Mononuclear cell (primary cell): ENCODE data around the gene GALNT18. TPM values are rescaled to one million over a fixed set of nuclear protein-coding genes. Genes with fewer than 3 reads are reported as not detected.

Experiments used
- H3K27me3 ChIP-seq: 2 replicates; pipeline ENCODE4 v1.6.0; 2011; ENCODE audit warnings: low read length, control low read depth; ENCODE audit not compliant: insufficient read depth
- H3K4me1 ChIP-seq: 2 replicates; pipeline ENCODE4 v1.5.1; 2011; ENCODE audit warnings: mild to moderate bottlenecking, low read length, control low read depth; ENCODE audit not compliant: insufficient read depth
- H3K4me3 ChIP-seq: 2 replicates; pipeline ENCODE4 v1.5.1; 2011; ENCODE audit warnings: mild to moderate bottlenecking, low read length, moderate library complexity
- H3K9me3 ChIP-seq: 2 replicates; pipeline ENCODE4 v1.5.1; 2011; ENCODE audit warnings: low read depth, mild to moderate bottlenecking, control low read depth, low read length
- total RNA-seq: library from RNA; depleted of rRNA; stranded (reverse); fragments of >200 nt; gene quantifications from one replicate; pipeline ENCODE4 v1.2.3, GENCODE V29; 2012

Gene GALNT18
- total RNA-seq, 1 donor, result 0.21 TPM

DNA sequence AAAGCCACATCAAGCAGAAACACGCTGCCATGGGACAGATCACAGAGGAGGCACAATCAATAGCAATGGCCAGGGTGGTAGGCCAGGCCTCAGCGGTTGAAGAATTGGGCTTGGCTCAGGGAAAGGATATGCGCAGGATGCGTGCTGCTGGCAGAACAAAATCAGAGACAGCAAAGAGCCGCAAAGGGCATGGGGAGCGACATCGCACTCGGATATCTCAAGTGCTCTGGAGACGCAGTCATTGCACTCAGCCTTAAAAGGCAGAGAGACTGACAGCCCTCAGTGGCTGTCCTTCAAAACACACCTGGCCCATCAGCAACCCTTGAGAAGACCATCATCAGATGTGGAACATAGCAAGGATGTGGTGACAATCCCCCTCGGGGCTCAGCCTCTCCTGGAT, 319.2 kb downstream of the GALNT18 start:
- no peaks in the 10 kb centered on the region for H3K9me3 ChIP-seq
- H3K4me1 ChIP-seq, result no peaks in the 10 kb centered on the region
- no peak overlapping the region for H3K4me3 ChIP-seq
- H3K27me3 ChIP-seq, result no peaks in the 10 kb centered on the region

DNA sequence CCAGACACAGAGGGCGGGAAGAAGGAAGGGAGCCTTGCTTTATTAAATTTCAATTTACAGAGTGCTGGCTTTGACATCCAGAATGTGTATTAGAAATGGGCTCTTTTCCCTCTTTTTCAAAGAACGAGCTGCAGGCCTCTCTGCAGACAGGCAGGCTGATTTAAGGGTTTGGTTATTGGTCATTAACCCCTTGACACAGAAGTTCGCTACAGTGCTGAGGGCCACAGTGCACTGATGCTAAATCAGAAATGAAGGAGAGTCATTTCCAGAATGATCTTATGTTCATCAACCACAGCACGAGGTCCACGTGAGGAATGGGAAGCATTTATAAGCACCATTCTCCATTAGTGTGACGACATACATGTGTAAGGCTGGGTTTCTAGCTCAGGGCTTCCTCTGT, 320.6 kb downstream of the GALNT18 start:
- H3K4me3 ChIP-seq, result no peak overlapping the region
- H3K27me3 ChIP-seq, result no peaks in the 10 kb centered on the region
- no peaks in the 10 kb centered on the region for H3K9me3 ChIP-seq
- H3K4me1 ChIP-seq, result no peaks in the 10 kb centered on the region

DNA sequence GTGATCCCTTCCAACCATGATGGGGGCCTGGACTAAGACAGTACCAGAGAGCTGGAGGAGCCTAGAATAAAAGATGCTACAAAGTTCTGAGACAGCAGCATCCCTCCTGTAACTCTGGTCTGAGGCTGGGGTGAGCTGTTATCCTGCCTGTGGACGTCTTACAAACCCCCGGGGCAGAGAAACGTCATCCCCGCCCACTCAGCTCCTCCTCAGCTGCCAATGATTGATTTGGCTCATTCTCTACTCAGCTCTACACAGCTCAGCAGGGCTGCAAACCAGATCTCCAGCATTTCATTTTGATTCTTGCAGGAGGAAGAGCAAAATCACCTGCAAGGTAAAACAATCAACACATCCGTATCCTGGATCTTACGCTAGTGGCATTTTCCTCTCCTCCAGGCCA, 324.2 kb downstream of the GALNT18 start:
- Histone ChIP-seq H3K4me1 (no peaks in the 10 kb centered on the region), H3K27me3 (no peaks in the 10 kb centered on the region), H3K4me3 (no peak overlapping the region), H3K9me3 (no peaks in the 10 kb centered on the region)

DNA sequence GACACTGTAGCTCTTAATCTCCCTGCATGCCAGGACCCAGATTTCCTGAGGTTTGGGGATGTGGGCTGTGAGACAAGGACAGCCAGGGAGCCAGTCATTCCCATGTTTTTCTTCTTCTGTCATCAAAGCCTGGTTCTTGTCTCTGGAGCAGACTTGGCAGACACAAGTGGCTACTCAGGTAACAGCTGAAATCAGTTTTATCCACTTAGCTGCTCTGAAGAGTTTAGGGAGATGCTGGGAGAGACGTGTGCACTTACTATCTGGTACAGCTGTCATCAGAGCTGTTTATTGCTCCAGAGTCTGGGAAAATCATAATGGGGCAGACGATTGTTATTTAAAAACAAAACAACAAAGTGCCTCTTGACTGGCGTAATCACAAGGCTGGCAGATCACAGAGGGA, 325.4 kb downstream of the GALNT18 start:
- H3K4me1 ChIP-seq, result no peaks in the 10 kb centered on the region
- H3K27me3 ChIP-seq, result no peaks in the 10 kb centered on the region
- no peaks in the 10 kb centered on the region for H3K9me3 ChIP-seq
- H3K4me3 ChIP-seq, result no peak overlapping the region

DNA sequence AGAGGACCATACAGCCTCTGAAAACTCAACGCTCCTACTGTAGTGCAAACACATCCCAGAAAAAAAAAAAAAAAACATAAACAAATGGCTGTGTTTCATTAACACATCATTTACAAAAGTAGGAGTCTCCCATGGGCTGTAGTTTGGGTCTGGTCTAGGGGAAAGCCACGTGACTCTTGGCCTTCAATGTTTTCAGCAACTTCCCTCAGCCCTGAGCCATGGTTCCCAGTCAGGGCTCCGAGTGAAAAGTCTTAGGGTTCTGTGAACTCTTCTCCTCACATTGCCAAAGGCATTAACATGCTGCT, 327.3 kb downstream of the GALNT18 start:
- Histone ChIP-seq H3K27me3 (no peaks in the 10 kb centered on the region), H3K4me1 (no peaks in the 10 kb centered on the region), H3K9me3 (no peaks in the 10 kb centered on the region), H3K4me3 (no peak overlapping the region)

DNA sequence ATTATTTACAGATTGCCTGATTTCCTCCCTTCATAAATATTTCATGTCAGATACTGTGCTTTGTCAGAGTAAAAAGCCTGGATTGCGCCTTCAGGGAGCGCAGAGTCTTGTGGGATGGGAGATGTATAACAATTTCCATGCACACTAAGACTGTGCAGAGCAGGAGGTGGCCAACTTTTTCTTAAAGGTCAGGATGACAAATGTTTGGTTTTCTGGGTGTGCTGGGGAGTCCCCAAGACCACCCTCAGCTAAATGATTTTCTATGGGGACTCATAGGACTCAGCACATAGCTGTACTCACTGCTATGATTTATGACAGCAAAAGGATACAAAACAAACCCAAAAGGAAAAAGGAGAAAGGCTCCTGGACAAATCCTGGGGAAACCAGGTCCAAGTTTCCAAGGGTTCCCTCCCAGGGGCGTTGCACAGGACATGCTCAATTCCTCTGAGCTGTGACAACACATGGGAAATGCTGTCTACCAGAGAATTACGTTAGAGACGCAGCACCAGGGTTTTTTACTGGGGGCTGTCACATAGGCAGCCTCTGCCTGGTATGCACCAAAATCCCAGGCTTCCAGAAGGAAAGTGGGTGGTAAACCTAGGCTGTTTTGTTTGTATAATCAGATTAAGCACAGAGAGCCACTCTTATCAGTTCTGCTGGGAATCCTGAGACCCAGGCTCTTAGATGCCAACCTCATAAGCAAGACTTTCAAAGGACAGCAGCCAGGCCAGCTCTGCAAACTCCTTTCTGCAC, 327.8 kb downstream of the GALNT18 start:
- Histone ChIP-seq H3K4me1 (no peaks in the 10 kb centered on the region), H3K9me3 (no peaks in the 10 kb centered on the region), H3K27me3 (no peaks in the 10 kb centered on the region)

DNA sequence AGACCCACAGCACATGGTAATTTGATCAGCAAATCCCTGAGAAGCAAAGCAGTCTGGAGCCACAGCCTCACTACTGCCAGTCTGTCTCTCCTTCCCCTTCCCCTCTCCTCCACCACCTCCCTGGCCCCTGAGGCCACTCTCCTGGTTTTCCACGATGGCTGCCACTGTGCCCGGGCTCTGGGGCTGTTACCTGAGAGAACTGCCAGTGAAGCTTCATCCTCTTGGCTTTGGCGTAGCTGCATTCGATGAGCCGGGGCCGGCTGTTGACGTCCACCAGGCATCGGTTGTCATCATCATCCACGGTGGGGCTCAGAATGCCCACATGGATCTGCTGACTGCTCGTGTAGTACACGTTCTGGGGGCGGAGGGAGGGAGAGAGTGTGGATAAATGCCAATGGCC, 329.0 kb downstream of the GALNT18 start:
- no peaks in the 10 kb centered on the region for H3K27me3 ChIP-seq
- no peak overlapping the region for H3K4me3 ChIP-seq
- H3K9me3 ChIP-seq, result no peaks in the 10 kb centered on the region
- no peaks in the 10 kb centered on the region for H3K4me1 ChIP-seq

More for the DNA sequence above, 327.8 kb downstream of the GALNT18 start:
- no peak overlapping the region for H3K4me3 ChIP-seq

DNA sequence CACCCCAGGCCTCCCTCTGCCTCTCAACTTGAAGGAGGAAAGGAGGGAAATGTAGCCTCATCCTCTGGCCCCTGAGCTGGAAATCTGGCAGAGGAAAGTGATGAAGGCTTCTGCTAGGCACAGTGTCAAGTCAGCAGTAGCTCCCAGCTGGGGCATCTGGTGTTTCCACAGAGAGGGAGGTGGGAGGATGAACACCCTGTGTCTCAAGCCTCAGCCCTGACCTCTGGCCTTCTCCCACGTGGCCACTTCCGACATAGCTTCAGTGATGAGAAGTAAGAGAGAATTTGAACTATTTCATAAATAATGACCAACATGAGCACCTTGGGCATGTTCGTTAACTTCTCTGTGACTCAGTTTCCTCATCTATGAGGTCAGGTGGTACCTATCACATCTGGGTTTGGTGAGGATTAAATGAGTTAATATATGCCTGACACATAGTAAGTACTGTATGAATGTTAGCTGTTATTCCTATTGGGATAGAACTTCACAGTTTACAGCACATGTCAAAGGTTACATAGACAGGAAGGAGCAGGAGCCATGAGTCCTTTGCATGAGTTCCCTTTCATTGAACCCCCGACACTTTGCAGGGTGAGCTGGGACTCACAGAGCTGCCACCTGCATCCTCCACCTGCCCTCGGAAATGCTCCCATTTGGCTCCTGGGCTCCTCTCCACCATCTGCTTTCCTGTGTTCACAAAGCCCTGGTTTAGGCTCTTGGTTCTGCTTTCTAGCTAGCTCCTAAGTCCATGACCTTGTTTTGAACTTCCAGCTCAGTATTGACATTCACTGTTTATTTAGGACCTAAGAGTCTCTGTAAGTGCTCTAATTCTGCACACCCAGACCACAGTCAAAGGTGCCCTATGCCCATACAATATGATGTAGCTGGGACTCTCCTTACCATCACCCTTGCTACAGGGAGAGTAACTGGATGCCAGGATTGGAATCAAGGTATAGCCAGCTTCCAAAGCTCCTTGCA, 330.5 kb downstream of the GALNT18 start:
- Histone ChIP-seq H3K27me3 (no peaks in the 10 kb centered on the region), H3K9me3 (no peaks in the 10 kb centered on the region), H3K4me3 (no peak overlapping the region), H3K4me1 (no peaks in the 10 kb centered on the region)

DNA sequence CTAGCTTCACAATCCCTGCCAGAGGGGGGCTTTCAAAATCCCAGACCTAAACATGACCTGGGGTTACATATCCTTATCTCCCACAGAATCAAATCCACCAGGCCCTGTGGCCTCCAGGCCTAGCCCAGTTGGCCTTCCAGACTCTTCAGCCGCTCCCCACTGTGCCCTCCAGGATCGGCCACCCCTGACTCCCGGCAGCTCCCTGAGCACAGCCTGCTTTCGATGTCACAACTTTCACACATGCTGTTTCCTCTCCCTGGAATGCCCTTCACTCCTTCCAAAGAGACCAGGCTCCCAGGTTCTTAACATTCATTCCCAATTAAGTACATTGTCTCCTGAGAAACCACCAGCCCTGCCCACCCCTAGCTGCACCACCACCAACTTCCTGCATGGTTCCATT, 331.5 kb downstream of the GALNT18 start:
- H3K4me1 ChIP-seq, result no peaks in the 10 kb centered on the region
- no peaks in the 10 kb centered on the region for H3K9me3 ChIP-seq
- no peaks in the 10 kb centered on the region for H3K27me3 ChIP-seq
- no peak overlapping the region for H3K4me3 ChIP-seq

DNA sequence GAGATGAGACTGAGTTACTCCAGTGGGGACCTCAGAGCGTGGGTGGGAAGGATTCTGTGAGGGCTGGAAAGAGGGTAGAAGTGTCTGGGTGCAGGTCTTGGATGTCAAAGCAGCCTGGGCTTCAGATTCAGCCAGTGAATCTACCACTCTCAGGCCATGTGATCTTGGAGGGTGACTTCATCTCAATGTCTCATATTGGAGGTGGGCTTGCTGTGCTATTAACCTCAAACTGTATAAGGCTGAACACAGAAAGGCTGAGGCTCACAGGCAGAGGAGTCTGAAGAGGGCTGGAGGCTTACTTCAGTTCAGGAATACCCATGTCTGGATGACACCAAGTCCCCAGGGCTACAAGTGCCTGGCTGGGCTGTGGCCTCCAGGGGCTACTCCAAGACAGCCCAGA, 332.1 kb downstream of the GALNT18 start:
- no peaks in the 10 kb centered on the region for H3K9me3 ChIP-seq
- no peak overlapping the region for H3K4me3 ChIP-seq
- no peaks in the 10 kb centered on the region for H3K4me1 ChIP-seq
- no peaks in the 10 kb centered on the region for H3K27me3 ChIP-seq

DNA sequence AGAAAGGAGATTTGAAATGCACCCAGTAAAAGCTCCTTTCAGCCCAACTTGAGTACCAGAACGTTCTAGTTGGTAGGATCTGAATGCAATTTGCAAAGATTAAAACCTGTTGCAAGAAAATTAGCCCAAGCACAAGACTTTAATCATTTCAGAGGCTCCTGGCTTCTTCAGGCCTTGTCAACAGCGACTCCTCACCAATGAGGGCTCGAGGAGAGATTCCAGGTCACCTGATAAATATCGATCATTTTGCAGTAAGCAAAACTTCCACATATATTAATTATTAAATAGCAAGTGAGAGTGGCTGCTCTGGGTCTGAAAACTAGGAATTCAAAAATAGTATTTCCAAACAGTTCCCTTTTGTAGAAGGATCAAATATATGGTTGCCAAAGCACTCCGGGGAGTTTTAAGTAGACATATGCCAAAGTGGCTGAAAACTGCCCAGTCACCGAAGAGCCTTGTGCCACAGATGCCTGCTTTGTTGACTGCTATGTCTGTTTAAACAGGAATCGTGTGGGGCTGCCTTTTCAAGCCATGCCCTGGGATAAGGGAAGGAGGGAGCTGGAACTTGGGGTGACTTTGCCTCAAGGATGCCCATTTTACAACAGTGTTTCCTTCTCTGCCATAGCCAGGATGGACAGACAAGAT, 332.7 kb downstream of the GALNT18 start:
- Histone ChIP-seq H3K4me1 (no peaks in the 10 kb centered on the region), H3K27me3 (no peaks in the 10 kb centered on the region), H3K9me3 (no peaks in the 10 kb centered on the region), H3K4me3 (no peak overlapping the region)

DNA sequence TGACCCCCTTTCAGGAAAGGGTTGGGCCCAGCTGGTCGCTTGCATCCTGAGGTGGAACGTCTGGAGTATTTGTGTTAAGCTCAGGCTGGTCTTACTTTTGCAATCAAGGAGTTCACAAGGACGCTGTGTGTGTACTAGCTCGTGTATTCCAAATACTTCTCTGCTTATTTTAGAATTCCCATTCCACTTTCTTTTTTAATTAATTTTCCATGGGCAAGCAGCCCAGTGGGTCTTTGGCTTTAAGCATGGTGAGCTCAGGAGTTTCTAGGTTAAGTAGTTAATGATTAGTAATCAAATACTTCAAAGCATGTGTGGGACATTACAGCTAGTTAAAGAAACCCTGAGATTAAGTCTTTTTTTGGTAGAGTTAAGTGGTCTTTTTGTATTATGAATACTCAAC, 337.3 kb downstream of the GALNT18 start:
- no peaks in the 10 kb centered on the region for H3K4me1 ChIP-seq
- H3K9me3 ChIP-seq, result no peaks in the 10 kb centered on the region
- no peaks in the 10 kb centered on the region for H3K27me3 ChIP-seq
- no peak overlapping the region for H3K4me3 ChIP-seq

DNA sequence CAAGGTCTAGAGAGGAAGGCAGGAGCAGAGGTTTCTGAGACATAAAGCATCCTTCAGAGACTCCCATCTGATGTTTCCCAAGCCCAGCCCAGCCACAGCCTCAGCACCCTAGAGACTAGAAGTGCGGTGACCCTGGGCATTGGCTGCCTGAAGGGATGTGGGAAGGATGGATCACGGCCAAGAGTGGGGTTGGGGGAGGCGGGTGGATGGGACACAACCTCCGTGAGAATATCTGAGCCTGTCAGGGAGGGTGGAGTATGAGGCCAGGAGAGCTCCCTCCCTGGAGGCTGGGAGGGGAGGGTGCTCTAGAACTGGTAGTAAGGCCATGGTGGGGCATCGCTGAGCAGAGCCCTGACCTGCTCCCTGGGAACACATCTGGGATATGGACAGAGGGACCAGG, 340.2 kb downstream of the GALNT18 start:
- Histone ChIP-seq H3K4me3 (no peak overlapping the region), H3K27me3 (no peaks in the 10 kb centered on the region), H3K4me1 (no peaks in the 10 kb centered on the region), H3K9me3 (no peaks in the 10 kb centered on the region)

DNA sequence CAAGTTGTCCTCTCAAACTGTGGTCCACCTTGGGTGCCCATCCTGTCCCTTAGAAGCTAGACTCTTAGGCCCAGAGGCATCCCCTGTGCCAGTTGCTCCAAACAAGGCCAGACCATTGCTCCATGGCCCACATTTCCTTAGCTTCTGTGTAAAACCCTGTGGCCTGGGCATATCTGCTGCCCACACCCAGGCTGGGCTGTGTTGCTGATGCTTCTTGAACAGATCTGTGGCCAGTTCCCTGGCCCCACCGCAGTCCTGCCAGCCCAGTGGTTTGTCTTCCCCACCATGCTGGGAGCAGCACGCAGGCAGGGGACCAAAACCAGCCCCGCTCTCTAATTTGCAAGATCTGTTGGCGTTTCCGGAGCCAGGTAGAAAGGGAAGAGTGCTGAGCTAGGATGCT, 341.0 kb downstream of the GALNT18 start:
- no peaks in the 10 kb centered on the region for H3K4me1 ChIP-seq

DNA sequence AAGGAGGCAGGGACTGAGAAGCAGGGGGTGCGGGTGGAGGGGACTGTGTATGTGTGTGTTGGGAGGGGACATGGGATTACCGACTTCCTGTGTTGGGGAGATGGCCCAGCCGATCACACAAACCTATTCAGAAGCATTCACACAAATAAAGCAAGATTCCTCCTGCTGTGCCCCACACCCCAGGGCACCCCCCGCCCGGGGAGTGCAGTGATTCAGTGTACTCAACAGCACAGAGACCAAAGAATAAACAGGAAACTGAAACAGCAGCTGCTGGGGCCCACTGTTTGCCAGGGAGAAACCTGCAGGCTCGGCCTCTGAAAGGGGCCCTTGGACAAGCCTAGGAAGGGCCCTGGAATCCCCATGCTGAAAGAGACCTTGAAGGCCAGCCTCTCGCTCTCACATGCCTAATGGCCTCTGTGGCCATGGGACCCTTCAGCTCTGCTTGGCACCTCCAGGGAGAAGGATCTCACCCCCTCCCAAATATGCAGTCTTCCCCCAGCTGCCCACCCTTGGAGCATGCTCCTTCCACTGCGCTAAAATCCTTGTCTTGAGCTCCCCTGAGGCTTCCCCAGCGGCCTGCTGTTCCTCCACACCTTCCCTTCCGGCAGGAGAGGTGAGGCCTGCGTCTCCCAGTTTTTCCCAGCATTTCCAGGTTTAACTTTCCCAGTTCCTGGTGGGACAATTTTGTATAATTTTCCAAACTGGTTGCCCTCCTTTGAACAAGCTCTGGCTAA, 341.7 kb downstream of the GALNT18 start:
- Histone ChIP-seq H3K9me3 (no peaks in the 10 kb centered on the region), H3K27me3 (no peaks in the 10 kb centered on the region), H3K4me1 (no peaks in the 10 kb centered on the region), H3K4me3 (no peak overlapping the region)

More for the DNA sequence above, 341.0 kb downstream of the GALNT18 start:
- Histone ChIP-seq H3K27me3 (no peaks in the 10 kb centered on the region), H3K9me3 (no peaks in the 10 kb centered on the region), H3K4me3 (no peak overlapping the region)
